HepG2 (cell line): Measurements from ENCODE around the gene C21orf91. TPM values are rescaled to one million over a fixed set of nuclear protein-coding genes. Genes with fewer than 3 reads are reported as not detected.

Experiments
- ATAC-seq: fragments of 200-7000 bp; cut with Tn5 transposase; 3 replicates; pipeline ENCODE4 v1.9.1; 2020; ENCODE audit warnings: mild to moderate bottlenecking, moderate library complexity
- BruUV-seq: library from RNA; stranded (reverse); fragments of 400-500 nt; replicated peaks from 2 replicates; lab custom pipeline; 2021; lab: Mats Ljungman, UMichigan
- CTCF ChIA-PET: fragments of 300-600 bp; formaldehyde crosslinking; extraction: SDS; loops from one replicate; lab custom pipeline; 2021; ENCODE audit warnings: low total read pairs, inconsistent platforms, low intra/inter-chr PET ratio; lab: Yijun Ruan, JAX
- POLR2A ChIA-PET: fragments of 350-600 bp; sonication (Branson Sonifier 250); formaldehyde crosslinking; loops from one replicate; lab custom pipeline; 2020; ENCODE audit warnings: antibody characterized with exemption, inconsistent platforms; lab: Yijun Ruan, JAX
- DNase-seq: peaks from one replicate; pipeline ENCODE4 v3.0.0-alpha.2; 2015; ENCODE audit warnings: low spot score
- FAIRE-seq: peaks from 3 replicates; lab custom pipeline; 2011; peaks lifted over from hg19 to GRCh38; lab: Jason Lieb, UNC
- H2AFZ ChIP-seq: one replicate; pipeline ENCODE4 v1.6.1; 2011; ENCODE audit warnings: low read length, inconsistent platforms
- H3K27ac ChIP-seq: fragments of 300-600 bp; 3 replicates; pipeline ENCODE4 v1.8.0; 2011; ENCODE audit warnings: mixed run types, mild to moderate bottlenecking, mixed read lengths, low read length, inconsistent platforms; ENCODE audit not compliant: insufficient read depth; ENCODE audit errors: extremely low read length
- H3K27me3 ChIP-seq, 2 experiments: fragments of 200-600 bp in 1 of 2; 2 replicates in 1 of 2; 3 replicates in 1 of 2; pipeline versions ENCODE4 v1.6.0 to v1.8.0; 2011; ENCODE audit warnings: low read length in 2 of 2, mild to moderate bottlenecking in 2 of 2, moderate library complexity in 2 of 2, inconsistent platforms in 1 of 2; ENCODE audit not compliant: insufficient read depth in 2 of 2, control insufficient read depth in 1 of 2
- H3K36me3 ChIP-seq, 2 experiments: fragments of 200-600 bp in 1 of 2; replicated peaks in 1 of 2; 2 replicates in 1 of 2; 3 replicates in 1 of 2; pipeline versions ENCODE4 v1.5.1 to v1.8.0; 2011; ENCODE audit warnings: low read length in 2 of 2, inconsistent platforms in 1 of 2; ENCODE audit not compliant: insufficient read depth in 2 of 2, control insufficient read depth in 1 of 2
- H3K4me1 ChIP-seq: 2 replicates; pipeline ENCODE4 v1.5.1; 2012; ENCODE audit warnings: low read length, inconsistent platforms; ENCODE audit not compliant: insufficient read depth
- H3K4me2 ChIP-seq: 2 replicates; pipeline ENCODE4 v1.6.0; 2011; ENCODE audit warnings: low read depth, low read length, inconsistent platforms
- H3K4me3 ChIP-seq, 3 experiments: fragments of 200-600 bp in 1 of 3; sonication (generic), shearing (Covaris generic) in 1 of 3; replicated peaks in 1 of 3; 2 replicates each; pipeline ENCODE4 v1.5.1; 2011 to 2016; ENCODE audit warnings: low read length in 3 of 3, inconsistent platforms in 2 of 3, low read depth in 2 of 3, mild to moderate bottlenecking in 2 of 3, control low read depth in 1 of 3, mixed read lengths in 1 of 3; ENCODE audit not compliant: insufficient read depth in 1 of 3
- H3K79me2 ChIP-seq: one replicate; pipeline ENCODE4 v1.6.1; 2011; ENCODE audit warnings: low read length, inconsistent platforms; ENCODE audit not compliant: insufficient read depth
- H3K9ac ChIP-seq: 2 replicates; pipeline ENCODE4 v1.6.0; 2011; ENCODE audit warnings: mild to moderate bottlenecking, low read depth, low read length, inconsistent platforms; ENCODE audit not compliant: insufficient read depth
- H3K9me3 ChIP-seq: 2 replicates; pipeline ENCODE4 v1.5.1; 2012; ENCODE audit warnings: mild to moderate bottlenecking, low read length
- H4K20me1 ChIP-seq: 2 replicates; pipeline ENCODE4 v1.6.0; 2011; ENCODE audit warnings: inconsistent platforms, mild to moderate bottlenecking, low read length, moderate library complexity; ENCODE audit not compliant: insufficient read depth
- DBP ChIP-seq: sonication (generic); formaldehyde crosslinking; IDR thresholded peaks from 2 replicates; pipeline ENCODE4 v1.4.0; 2020; ENCODE audit warnings: missing genetic modification reagents; ENCODE audit errors: not compliant biosample characterization
- IRX3 ChIP-seq: sonication (generic); formaldehyde crosslinking; IDR thresholded peaks from 2 replicates; pipeline ENCODE4 v1.8.1; 2023; ENCODE audit warnings: mild to moderate bottlenecking, low read depth, missing genetic modification reagents, borderline replicate concordance
- PAXIP1 ChIP-seq: sonication (generic); formaldehyde crosslinking; conservative IDR thresholded peaks from 2 replicates; pipeline ENCODE4 v1.4.0; 2020; ENCODE audit warnings: mild to moderate bottlenecking, missing genetic modification reagents, moderate library complexity
- PHF5A ChIP-seq: IDR thresholded peaks from one replicate; pipeline ENCODE4 v1.6.1; 2018; ENCODE audit warnings: low read depth, missing genetic modification reagents; ENCODE audit not compliant: unreplicated experiment
- POGZ ChIP-seq: sonication (generic); formaldehyde crosslinking; IDR thresholded peaks from 2 replicates; pipeline ENCODE4 v1.4.0; 2020; ENCODE audit warnings: mild to moderate bottlenecking, missing genetic modification reagents
- SALL1 ChIP-seq: sonication (generic); formaldehyde crosslinking; IDR thresholded peaks from 2 replicates; pipeline ENCODE4 v1.8.0; 2022; ENCODE audit warnings: mild to moderate bottlenecking, missing genetic modification reagents
- ZBTB21 ChIP-seq: sonication (generic); formaldehyde crosslinking; IDR thresholded peaks from 2 replicates; pipeline ENCODE4 v1.4.0; 2020; ENCODE audit warnings: missing genetic modification reagents
- ZFP36 ChIP-seq: fragments of 150-350 bp; IDR thresholded peaks from 2 replicates; pipeline ENCODE4 v1.6.1; 2018; ENCODE audit warnings: borderline replicate concordance, low read length, low read depth; ENCODE audit not compliant: partially characterized antibody
- ZNF264 ChIP-seq: sonication (generic); formaldehyde crosslinking; IDR thresholded peaks from 2 replicates; pipeline ENCODE4 v1.4.0; 2020; ENCODE audit warnings: missing genetic modification reagents
- ZNF431 ChIP-seq: sonication (generic); formaldehyde crosslinking; IDR thresholded peaks from 2 replicates; pipeline ENCODE4 v1.9.0; 2022; ENCODE audit warnings: missing genetic modification reagents, low read depth, mild to moderate bottlenecking, borderline replicate concordance
- WGBS: methylation state at CpG from one replicate; pipeline ENCODE4 v1.1.6; 2017; ENCODE audit warnings: low lambda C conversion rate; 5-methylcytosine and 5-hydroxymethylcytosine counted together
- in situ Hi-C: cut with HindIII; loops from 2 replicates; pipeline ENCODE4 v1.10.0; 2017; ENCODE audit warnings: low pct_unique_long_range_greater_than_20kb; ENCODE audit not compliant: extremely low pct_ligation_motif_present
- intact Hi-C: fragments of 100-400 bp; cut with micrococcal nuclease; formaldehyde crosslinking; loops from one replicate; pipeline ENCODE4 v1.10.0; 2022; ENCODE audit not compliant: unreplicated experiment
- polyA plus RNA-seq, 8 experiments: library from polyadenylated mRNA; depleted of rRNA in 3 of 8; stranded (reverse) in 7 of 8; unstranded in 1 of 8; fragments of >200 nt; fragmentation: Illumina TruSeq in 4 of 8; extraction: Trizol in 4 of 8; gene quantifications; 2 replicates each; pipeline versions ENCODE4 v1.2.1 to v1.2.3, GENCODE V29; 2011 to 2016; ENCODE audit warnings: low read depth in 4 of 8, missing spikeins in 1 of 8, mixed read lengths in 1 of 8; ENCODE audit not compliant: insufficient read depth in 1 of 8
- total RNA-seq, 5 experiments: library from RNA; depleted of rRNA; stranded (reverse); fragments of >200 nt; fragmentation: Illumina TruSeq; extraction: Trizol; gene quantifications; 2 replicates each; pipeline ENCODE4 v1.2.3, GENCODE V29; 2016; ENCODE audit warnings: low read depth in 1 of 5
- TF ChIP-seq, protein P1 (sequence below), 2 experiments: sonication (generic) in 1 of 2; formaldehyde crosslinking in 1 of 2; IDR thresholded peaks; 2 replicates each; pipeline versions ENCODE4 v1.6.1 to v1.9.0; 2014 to 2022; ENCODE audit warnings: antibody characterized with exemption in 1 of 2, borderline replicate concordance in 1 of 2, inconsistent platforms in 1 of 2, low read depth in 1 of 2, missing genetic modification reagents in 1 of 2

Gene C21orf91
- total and polyA plus RNA-seq, 2 of the 13 experiments (the other 11 are each of a cell fraction or from before 2014, with no cell fraction given) = 2.9 to 7.8 TPM

- no peaks in the 10 kb centered on the region for H3K9me3 ChIP-seq
- no peaks in the 10 kb centered on the region for H3K27me3 ChIP-seq
- H3K79me2 ChIP-seq = no peaks in the 10 kb centered on the region
- no peak overlapping the region for H3K9ac ChIP-seq
- DNase-seq = peak; percentile 77
- H3K27ac ChIP-seq = peak overlapping the region; percentile 1
- in situ Hi-C loops (no loop called here), intact Hi-C loops (no loop called here)
- 10% methylated on average over 1 of the region's 1 CpG for WGBS
- ATAC-seq = peak; percentile 93
- no peak overlapping the region for H3K4me3 ChIP-seq
- H2AFZ ChIP-seq = no peak overlapping the region
- H3K36me3 ChIP-seq = peaks cover 4 to 16% of the 10 kb centered on the region in 2 experiments; a peak in 3 of 5 replicates
- no TSS peak for BruUV-seq
- ChIA-PET CTCF (no interaction called here), POLR2A (no interaction called here)
- peak; percentile 63 for FAIRE-seq
- H3K4me2 ChIP-seq = no peak overlapping the region
- no peaks in the 10 kb centered on the region for H4K20me1 ChIP-seq
- peaks cover 19% of the 10 kb centered on the region for H3K4me1 ChIP-seq
- TF ChIP-seq DBP (CRISPR knock-in tag) (no peak), ZBTB21 (CRISPR knock-in tag) (peak; percentile 67; the same call in 1 of the 2 replicates), PHF5A (CRISPR knock-in tag) (no peak), SALL1 (no peak), PAXIP1 (CRISPR knock-in tag) (peak; percentile 41; the same call in 1 of the 2 replicates), ZNF431 (CRISPR knock-in tag) (no peak), ZFP36 (no peak), IRX3 (CRISPR knock-in tag) (no peak), POGZ (0 out of 2 replicates have a peak, but pooled peaks have one; percentile 19), ZNF264 (CRISPR knock-in tag) (no peak)
- TF ChIP-seq, protein P1, sequence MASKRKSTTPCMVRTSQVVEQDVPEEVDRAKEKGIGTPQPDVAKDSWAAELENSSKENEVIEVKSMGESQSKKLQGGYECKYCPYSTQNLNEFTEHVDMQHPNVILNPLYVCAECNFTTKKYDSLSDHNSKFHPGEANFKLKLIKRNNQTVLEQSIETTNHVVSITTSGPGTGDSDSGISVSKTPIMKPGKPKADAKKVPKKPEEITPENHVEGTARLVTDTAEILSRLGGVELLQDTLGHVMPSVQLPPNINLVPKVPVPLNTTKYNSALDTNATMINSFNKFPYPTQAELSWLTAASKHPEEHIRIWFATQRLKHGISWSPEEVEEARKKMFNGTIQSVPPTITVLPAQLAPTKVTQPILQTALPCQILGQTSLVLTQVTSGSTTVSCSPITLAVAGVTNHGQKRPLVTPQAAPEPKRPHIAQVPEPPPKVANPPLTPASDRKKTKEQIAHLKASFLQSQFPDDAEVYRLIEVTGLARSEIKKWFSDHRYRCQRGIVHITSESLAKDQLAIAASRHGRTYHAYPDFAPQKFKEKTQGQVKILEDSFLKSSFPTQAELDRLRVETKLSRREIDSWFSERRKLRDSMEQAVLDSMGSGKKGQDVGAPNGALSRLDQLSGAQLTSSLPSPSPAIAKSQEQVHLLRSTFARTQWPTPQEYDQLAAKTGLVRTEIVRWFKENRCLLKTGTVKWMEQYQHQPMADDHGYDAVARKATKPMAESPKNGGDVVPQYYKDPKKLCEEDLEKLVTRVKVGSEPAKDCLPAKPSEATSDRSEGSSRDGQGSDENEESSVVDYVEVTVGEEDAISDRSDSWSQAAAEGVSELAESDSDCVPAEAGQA (IDR thresholded peaks at IDR 0.05; ENCODE audit: low read depth) = no peak
- TF ChIP-seq, protein P1 (CRISPR knock-in tag; IDR thresholded peaks at IDR 0.05; ENCODE audit: borderline replicate concordance) = no peak
These were observed 22.7 kb downstream of the C21orf91 start for GRCh38 chr21:17796503-17796902.
